Fibroblast of the conjunctiva (primary cell): ENCODE measurements around the gene SEPTIN3.
"Not testable (repeated sequence)": the region's sequence is repeated elsewhere in the genome, so short reads cannot be mapped to it uniquely, and the experiment has no call there.

Source experiments
- DNase-seq: peaks from one replicate; pipeline ENCODE4 v3.0.0-alpha.2; 2010; ENCODE audit warnings: low read depth

Gene SEPTIN3

GRCh38 chr22:41940832-41941765 lies 28.1 kb upstream of the SEPTIN3 start:
- DNase-seq = peak; percentile 86

- DNase-seq = no peak
Measured at GRCh38 chr22:41943661-41944209, 25.5 kb upstream of the SEPTIN3 start.

- peak; percentile 85 for DNase-seq
Measured at GRCh38 chr22:41946629-41947423, 22.4 kb upstream of the SEPTIN3 start, which contains the start of gene CENPM. TSS of gene CENPM (minus strand) at chr22:41947152. CDS start at chr22:41947076, 76 bp downstream.

- no peak for DNase-seq
Measured at GRCh38 chr22:41947424-41948080, 21.7 kb upstream of the SEPTIN3 start.

- DNase-seq = no peak
Measured at GRCh38 chr22:41948142-41948541, 21.1 kb upstream of the SEPTIN3 start.

DNA sequence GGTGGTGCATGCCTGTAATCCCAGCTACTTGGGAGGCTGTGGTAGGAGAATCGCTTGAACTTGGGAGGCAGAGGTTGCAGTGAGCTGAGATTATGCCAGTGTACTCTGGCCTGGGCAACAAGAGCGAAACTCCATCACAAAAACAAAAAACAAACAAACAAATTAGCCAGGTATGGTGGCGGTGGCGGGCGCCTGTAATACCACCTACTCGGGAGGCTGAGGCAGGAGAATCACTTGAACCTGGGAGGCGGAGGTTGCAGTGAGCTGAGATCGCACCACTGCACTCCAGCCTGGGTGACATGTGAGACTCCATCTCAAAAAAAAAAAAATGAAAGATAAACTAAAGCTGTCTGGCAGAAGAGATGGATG lies 20.3 kb upstream of the SEPTIN3 start:
- not testable (repeated sequence) for DNase-seq

- DNase-seq = no peak
Measured at GRCh38 chr22:41949297-41949965, 19.8 kb upstream of the SEPTIN3 start.

DNA sequence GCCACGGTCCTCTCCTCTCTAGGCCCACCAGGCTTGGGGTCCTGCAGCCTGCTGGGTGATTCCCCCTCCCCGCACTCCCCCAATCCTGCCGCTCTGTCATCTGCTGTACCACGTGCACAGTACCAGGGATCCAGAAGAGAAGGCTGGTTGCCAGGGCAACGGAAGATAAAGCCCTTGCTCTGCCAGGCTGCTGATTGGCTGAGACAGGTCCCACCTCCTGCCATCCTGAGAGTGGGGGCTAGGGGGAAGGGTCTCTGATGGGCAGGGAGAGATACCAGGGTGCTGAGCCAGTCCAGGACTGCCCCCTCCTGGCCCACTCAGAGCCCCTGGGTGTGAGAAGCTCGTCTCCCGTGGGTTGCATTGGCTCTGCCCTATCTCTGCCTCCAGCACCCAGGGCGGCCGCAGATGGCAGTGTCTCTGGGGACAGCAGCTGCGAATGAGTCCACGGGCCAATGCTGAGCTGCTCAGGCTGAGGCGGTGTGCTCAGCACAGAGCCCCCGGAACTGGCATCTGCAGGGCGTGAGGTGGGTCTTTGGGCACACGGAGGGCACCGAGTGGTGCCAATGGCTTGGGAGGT lies 17.3 kb upstream of the SEPTIN3 start, which contains the start of gene SMIM45:
Gene SMIM45, plus strand, starts transcription at position 253 of the 577 bp plus-strand sequence.
- no peak for DNase-seq

DNA sequence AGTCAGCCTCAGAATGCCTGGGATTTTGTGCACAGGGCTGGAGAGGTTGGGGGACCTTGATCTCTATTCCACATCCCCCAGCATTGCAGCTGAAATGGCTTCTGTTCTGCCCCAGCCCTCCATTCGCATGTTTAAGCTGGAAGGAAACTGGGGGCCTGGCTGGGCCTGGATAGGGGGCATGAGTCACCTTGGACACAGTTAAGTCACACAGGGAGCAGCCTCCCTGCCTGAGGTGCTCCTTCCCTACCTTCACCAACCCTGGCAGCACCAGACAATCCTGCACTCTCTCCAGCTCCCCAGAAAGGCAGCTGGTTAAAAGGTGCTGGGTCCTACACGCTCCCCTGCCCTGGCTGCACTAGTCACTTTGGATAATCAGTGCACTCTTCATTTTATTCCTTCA lies 16.5 kb upstream of the SEPTIN3 start:
- DNase-seq = no peak

DNA sequence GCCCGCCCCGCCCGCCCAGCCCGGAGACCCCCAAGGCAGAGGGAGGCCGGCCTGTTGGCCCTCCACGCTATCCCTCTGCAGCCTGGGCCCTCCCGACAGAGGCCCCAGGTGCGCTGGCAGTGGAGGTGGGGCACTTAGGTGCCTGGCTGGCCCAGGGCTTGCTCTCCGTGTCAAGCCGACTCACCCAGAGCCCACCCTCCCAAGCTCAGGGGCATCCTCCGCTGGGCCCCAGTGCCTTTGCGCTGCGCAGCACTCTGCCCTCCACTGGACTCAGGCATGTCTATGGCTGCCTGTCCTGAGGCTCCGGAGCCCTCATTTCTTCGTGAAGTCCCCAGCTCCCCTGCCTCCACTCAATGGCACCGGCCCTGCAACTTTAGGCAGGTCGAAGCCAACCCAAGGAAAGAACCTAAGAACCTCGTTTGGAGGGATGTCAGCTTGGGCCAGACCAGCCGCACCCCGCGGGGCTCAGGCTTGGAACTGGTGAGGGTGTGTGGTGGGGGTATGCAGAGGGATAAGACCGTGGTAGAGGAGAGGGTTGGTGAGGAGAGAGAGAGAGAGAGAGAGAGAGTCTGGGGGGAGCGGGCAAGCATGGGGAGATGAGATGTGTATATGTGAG lies 11.2 kb upstream of the SEPTIN3 start:
- no peak for DNase-seq

DNA sequence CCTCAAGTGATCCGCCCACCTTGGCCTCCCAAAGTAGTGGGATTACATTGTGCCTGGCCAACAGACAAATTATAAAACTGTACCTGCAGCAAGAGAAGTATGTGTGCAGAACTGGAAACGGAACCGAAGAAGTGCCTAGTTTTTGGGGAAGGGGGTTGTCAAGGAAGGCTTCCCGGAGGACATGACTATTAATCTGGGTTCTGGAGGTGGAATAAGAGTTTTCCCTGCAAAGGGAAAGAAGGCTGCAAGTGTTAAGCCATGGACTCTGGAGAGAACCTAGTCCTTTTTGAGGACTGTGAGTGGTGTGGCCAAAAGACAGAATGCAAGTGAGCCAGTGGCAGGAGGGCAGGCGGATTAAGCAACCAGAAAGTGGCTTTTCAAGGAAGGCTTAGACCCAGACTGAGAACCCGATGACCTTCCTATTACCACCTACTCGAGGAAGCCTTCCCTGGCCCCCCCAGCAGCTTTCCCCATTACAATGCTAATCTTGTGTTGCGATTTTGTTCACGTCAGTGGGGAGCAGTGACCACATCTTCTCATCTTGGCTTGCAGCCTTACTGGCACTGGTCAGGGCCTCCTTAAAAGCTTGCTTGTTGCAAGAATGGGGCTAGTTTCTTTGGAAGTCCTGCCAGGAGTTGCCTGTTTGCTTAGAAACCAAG lies 5.7 kb upstream of the SEPTIN3 start:
- DNase-seq = no peak

DNA sequence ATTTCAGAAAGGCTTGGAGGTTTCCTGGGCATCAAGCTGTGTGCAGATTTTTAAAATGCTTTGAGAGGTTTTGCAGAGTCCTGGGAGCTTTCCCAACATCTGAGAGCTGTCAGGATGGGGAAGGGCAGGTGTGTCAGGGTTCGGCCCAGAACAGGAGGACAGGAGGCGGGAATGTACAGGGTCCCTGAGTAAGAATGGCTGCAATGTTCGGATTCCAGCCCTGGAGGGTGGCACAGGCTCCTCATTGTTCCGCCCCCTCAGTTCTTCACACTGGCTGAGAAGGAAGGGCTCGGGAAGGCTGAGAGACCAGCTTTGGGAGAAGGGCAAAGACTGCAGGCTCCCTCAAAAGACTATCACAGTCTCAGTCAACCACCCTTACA lies 5.1 kb upstream of the SEPTIN3 start:
- DNase-seq = no peak

DNA sequence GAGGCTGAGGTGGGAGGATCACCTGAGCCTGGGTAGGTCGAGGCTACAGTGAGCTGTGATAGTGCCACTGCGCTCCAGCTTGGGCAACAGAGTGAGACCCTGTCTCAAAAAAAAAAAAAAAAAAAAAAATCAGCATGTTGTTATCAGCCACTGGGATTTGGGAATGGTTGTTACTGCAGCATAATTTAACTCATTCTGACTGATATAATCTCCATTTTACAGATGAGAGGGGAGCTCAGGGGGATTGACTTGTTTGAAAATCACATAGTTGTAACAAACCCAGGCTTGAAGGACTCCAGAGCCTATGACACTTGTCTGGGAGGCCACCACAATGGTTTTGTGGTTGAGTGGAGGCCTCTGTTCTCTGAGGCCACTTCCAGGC lies 3.0 kb upstream of the SEPTIN3 start:
- no peak for DNase-seq

DNA sequence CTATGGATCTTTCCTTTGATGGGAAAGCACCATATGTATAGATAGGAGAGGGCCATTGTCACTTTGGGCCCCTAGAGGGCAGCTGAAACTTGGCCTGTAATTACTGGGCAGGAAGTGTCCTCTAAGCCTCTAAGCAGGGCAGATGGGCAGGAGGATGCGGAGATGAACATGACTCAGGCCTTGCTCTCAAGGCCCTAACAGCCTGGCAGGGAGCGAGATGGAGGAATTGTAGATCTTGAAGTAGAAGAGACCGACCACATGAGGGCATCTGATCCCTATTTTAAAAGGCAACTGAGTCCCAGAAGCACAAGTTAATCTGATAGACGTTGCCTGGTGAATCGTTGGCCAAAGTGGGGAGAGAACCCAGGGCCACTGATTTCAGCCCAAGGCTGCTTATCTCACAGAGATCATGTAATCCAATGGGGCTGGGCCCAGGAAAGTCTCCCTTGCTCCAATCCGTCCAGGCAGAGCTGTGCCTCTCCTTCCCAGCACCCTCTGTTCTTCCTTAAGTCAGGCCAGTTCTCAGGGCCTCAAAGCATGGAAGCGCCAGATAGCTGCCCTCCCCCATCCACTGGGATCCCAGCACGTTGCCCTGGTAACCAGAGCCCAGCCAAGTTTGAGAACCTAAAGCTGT lies 2.5 kb upstream of the SEPTIN3 start:
- peak; percentile 82 for DNase-seq

- no peak for DNase-seq
Measured at GRCh38 chr22:41968601-41969000, 642 bp upstream of the SEPTIN3 start.

- DNase-seq = no peak
Measured at GRCh38 chr22:41970601-41971000, 1.4 kb downstream of the SEPTIN3 start.

- no peak for DNase-seq
Measured at GRCh38 chr22:41971431-41971830, 2.2 kb downstream of the SEPTIN3 start.

GRCh38 chr22:41974691-41975290 lies 5.5 kb downstream of the SEPTIN3 start:
- no peak for DNase-seq
